Prostate gland (tissue), 1 donor: ENCODE data around the gene NEDD4.

ENCODE experiments used
- POLR2A ChIP-seq: fragments of 450-650 bp; IDR thresholded peaks from one replicate; pipeline ENCODE4 v1.6.1; 2016; ENCODE audit warnings: antibody characterized with exemption, mild to moderate bottlenecking
- POLR2AphosphoS5 ChIP-seq: sonication (generic); formaldehyde crosslinking; IDR thresholded peaks from one replicate; pipeline ENCODE4 v1.6.1; 2017; ENCODE audit warnings: antibody characterized with exemption

GRCh38 chr15:56001471-56002078 lies 8.2 kb upstream of the NEDD4 start:
- TF ChIP-seq POLR2AphosphoS5 (no peak), POLR2A (no peak)
